BJ (cell line): ENCODE measurements around the gene UBE2H. TPM values are rescaled to one million over a fixed set of nuclear protein-coding genes. Genes with fewer than 3 reads are reported as not detected.

Experiments used
- CTCF ChIA-PET: fragments of 350-600 bp; formaldehyde crosslinking; extraction: SDS; loops from one replicate; lab custom pipeline; 2021; ENCODE audit warnings: antibody characterized with exemption, inconsistent platforms; lab: Yijun Ruan, JAX
- POLR2A ChIA-PET: fragments of 300-600 bp; sonication (Branson Sonifier 250); formaldehyde crosslinking; extraction: SDS; loops from one replicate; lab custom pipeline; 2021; ENCODE audit warnings: antibody characterized with exemption; lab: Charles Lee
- DNase-seq: peaks from one replicate; pipeline ENCODE4 v3.0.0-alpha.2; 2011; ENCODE audit warnings: low read depth
- H3K27me3 ChIP-seq: 2 replicates; pipeline ENCODE4 v1.6.0; 2011; ENCODE audit warnings: low read length; ENCODE audit not compliant: control insufficient read depth, insufficient read depth
- H3K36me3 ChIP-seq: 2 replicates; pipeline ENCODE4 v1.5.1; 2011; ENCODE audit warnings: low read length; ENCODE audit not compliant: control insufficient read depth, insufficient read depth
- H3K4me3 ChIP-seq: 2 replicates; pipeline ENCODE4 v1.5.1; 2011; ENCODE audit warnings: low read depth, mild to moderate bottlenecking, control low read depth, low read length
- polyA plus RNA-seq: library from polyadenylated mRNA; depleted of rRNA; stranded (reverse); fragments of >200 nt; gene quantifications from 2 replicates; pipeline ENCODE4 v1.2.3, GENCODE V29; 2011; rRNA removed
- small RNA-seq: library from RNA; depleted of rRNA; stranded (forward); fragments of <200 nt; gene quantifications from one replicate; pipeline ENCODE3, GENCODE V24; 2012; ENCODE audit warnings: low replicate concordance, low read depth; ENCODE audit not compliant: insufficient read length
- TF ChIP-seq, protein P1 (sequence below): IDR thresholded peaks from 2 replicates; pipeline ENCODE4 v1.5.1; 2011; ENCODE audit warnings: low read depth, mild to moderate bottlenecking, control low read depth, inconsistent platforms, low read length, moderate library complexity; ENCODE audit not compliant: insufficient read depth

Gene UBE2H
- polyA plus RNA-seq, 1 experiment: 37.0 TPM

DNA sequence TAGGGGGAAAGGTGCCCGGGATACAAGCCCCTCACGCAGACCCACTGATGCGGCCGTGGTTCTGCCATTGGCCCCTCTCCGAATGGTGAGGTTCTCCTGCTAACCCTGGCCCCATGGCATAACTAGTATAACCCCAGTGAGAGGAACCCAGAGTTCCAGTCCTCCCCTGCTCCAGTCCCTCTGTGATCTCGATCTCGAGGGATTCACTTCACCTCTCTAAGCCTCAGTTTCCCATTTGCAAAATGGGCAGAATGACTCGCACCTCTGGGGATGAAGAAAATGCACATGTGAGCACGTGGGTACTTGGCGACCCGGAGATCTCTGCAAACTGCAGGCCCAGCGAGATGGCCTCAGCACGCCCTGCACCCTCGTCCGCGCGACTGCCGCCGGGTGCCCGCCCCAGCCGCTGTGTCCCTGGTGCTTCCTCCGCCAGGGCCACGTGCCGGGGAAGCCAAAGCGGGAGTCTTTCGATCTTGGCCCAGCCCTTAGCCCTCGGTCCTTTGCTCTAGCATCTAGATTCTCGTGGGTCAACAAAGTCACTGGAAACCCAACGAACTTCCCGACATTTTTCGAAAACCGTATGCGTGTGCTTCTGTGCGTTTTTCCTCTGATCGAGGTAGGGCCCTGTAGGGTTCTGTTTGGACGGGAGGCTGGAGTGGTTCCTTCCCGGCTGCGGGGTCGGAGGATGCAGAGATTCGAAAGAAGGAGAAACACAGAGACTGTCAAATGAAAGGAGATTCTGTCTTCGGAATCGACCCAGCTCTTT is 169.8 kb downstream of the UBE2H start:
- POLR2A ChIA-PET: no interaction called here
- no peaks in the 10 kb centered on the region for H3K36me3 ChIP-seq
- CTCF ChIA-PET: no interaction called here
- no peak overlapping the region for H3K4me3 ChIP-seq
- TF ChIP-seq, protein P1, sequence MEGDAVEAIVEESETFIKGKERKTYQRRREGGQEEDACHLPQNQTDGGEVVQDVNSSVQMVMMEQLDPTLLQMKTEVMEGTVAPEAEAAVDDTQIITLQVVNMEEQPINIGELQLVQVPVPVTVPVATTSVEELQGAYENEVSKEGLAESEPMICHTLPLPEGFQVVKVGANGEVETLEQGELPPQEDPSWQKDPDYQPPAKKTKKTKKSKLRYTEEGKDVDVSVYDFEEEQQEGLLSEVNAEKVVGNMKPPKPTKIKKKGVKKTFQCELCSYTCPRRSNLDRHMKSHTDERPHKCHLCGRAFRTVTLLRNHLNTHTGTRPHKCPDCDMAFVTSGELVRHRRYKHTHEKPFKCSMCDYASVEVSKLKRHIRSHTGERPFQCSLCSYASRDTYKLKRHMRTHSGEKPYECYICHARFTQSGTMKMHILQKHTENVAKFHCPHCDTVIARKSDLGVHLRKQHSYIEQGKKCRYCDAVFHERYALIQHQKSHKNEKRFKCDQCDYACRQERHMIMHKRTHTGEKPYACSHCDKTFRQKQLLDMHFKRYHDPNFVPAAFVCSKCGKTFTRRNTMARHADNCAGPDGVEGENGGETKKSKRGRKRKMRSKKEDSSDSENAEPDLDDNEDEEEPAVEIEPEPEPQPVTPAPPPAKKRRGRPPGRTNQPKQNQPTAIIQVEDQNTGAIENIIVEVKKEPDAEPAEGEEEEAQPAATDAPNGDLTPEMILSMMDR: no peak
- DNase-seq: no peak
- peaks cover 65% of the 10 kb centered on the region for H3K27me3 ChIP-seq

- ChIA-PET POLR2A (no interaction called here), CTCF (interaction anchor here (0.7 kb wide), 1 partner anchor 229 kb away, joined by 3 read pairs; no protein-coding TSS in a partner anchor)
- Histone ChIP-seq H3K4me3 (no peak overlapping the region), H3K36me3 (no peaks in the 10 kb centered on the region), H3K27me3 (peaks cover 69% of the 10 kb centered on the region)
- TF ChIP-seq, protein P1: no peak
- DNase-seq: no peak
Observed at GRCh38 chr7:129781928-129782817, 170.6 kb downstream of the UBE2H start.

DNA sequence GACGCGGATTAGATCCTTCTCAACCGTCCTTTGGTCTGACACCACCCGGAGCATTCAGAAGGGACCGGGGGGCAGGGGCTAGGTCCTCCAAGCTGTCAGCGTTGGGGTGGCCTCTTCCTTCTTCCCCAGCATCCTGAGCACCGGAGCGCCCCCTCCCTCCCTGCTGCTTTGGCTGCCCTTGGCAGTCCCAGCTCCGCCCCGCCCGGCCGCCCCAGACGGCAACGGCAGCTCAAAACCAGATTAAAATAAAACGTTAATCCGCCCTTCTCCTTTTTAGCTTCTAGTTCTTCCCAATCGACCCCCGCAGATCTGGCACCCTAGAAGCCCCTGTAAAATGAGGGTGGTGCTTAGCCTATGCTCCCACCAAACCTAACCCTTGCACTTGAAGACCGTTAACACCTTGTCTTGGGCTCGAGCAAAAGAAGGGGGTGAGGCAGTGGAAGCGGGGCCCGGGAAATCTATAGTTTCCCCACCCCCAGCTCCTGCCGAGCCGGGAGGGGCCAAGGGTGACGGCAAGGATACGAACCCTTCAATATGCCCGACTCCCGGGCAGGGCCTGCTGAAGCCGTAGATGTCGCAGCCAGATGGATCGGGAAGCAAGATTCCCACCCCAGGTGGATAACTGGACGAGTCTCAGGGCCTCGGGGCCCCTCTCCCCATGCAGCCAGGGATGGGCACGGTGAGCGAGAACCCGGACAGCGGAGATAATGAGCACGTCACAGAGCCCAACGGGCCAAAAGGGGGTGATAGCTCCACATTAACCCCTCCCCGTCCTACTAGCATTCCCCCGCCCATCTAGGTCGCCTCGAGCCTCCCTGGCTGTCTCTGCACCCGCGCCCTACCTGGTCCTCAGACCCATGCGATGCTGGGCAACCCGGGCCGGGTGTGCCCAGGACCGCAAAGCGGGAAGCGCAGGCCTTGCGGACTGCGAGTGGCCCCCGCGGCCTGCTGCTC is 171.5 kb downstream of the UBE2H start:
- no peak overlapping the region for H3K4me3 ChIP-seq
- ChIA-PET CTCF (interaction anchor here (0.7 kb wide), 1 partner anchor 230 kb away, joined by 3 read pairs; no protein-coding TSS in a partner anchor), POLR2A (no interaction called here)
- no peak for DNase-seq
- TF ChIP-seq, protein P1: no peak
- peaks cover 69% of the 10 kb centered on the region for H3K27me3 ChIP-seq
- H3K36me3 ChIP-seq: no peaks in the 10 kb centered on the region

Small RNA genes lying within 50 kb of the gene (small RNA-seq; reads per million reads assigned to genes)
- gene RF00019: not detected

Other genes starting within 250 kb of the UBE2H start
- gene ZC3HC1, start 98.4 kb upstream of the UBE2H start, polyA plus RNA-seq: 23.2 and 24.8 TPM in 2 replicates
- 15.9 and 23.4 TPM in 2 replicates for gene KLHDC10, start 117.6 kb upstream of the UBE2H start, polyA plus RNA-seq